GM15510 (cell line): ENCODE results near the gene EWSR1.

Experiments used
- POLR2A ChIP-seq: IDR thresholded peaks from 3 replicates; pipeline ENCODE4 v1.6.1; 2011; ENCODE audit warnings: borderline replicate concordance; ENCODE audit not compliant: insufficient read length; ENCODE audit errors: extremely low read depth

EWSR1 gene

GRCh38 chr22:29260601-29261315 lies 7.3 kb upstream of the EWSR1 start:
- TF ChIP-seq POLR2A, result no peak

- TF ChIP-seq POLR2A, result no peak
Observed at GRCh38 chr22:29263791-29264276, 4.2 kb upstream of the EWSR1 start.

- TF ChIP-seq POLR2A, result no peak
Observed at GRCh38 chr22:29265305-29265704, 2.8 kb upstream of the EWSR1 start.

GRCh38 chr22:29265929-29266328 lies 2.1 kb upstream of the EWSR1 start:
- TF ChIP-seq POLR2A, result no peak

GRCh38 chr22:29266564-29267461 lies 1.3 kb upstream of the EWSR1 start:
- no peak for TF ChIP-seq POLR2A

- TF ChIP-seq POLR2A, result peak; percentile 24
Observed at GRCh38 chr22:29267462-29267857, 608 bp upstream of the EWSR1 start.

- TF ChIP-seq POLR2A, result no peak
Observed at GRCh38 chr22:29268511-29269229, 602 bp downstream of the EWSR1 start.

GRCh38 chr22:29269230-29269604 lies 1.1 kb downstream of the EWSR1 start:
- TF ChIP-seq POLR2A, result no peak

- no peak for TF ChIP-seq POLR2A
Observed at GRCh38 chr22:29269731-29270474, 1.8 kb downstream of the EWSR1 start.

- no peak for TF ChIP-seq POLR2A
Observed at GRCh38 chr22:29270475-29271271, 2.6 kb downstream of the EWSR1 start.

- TF ChIP-seq POLR2A, result no peak
Observed at GRCh38 chr22:29272624-29273023, 4.6 kb downstream of the EWSR1 start.

GRCh38 chr22:29275167-29275566 lies 7.1 kb downstream of the EWSR1 start:
- TF ChIP-seq POLR2A, result no peak

- TF ChIP-seq POLR2A, result no peak
Observed at GRCh38 chr22:29275819-29276565, 7.9 kb downstream of the EWSR1 start.
